ENCODE results near the gene RDH5. TPM values are rescaled to one million over a fixed set of nuclear protein-coding genes. Genes with fewer than 3 reads are reported as not detected.

RDH5 gene
- total and polyA plus RNA-seq, 2 of the 13 experiments (the other 11 are each of a cell fraction or from before 2014, with no cell fraction given): 2.6 to 5.7 TPM

DNA sequence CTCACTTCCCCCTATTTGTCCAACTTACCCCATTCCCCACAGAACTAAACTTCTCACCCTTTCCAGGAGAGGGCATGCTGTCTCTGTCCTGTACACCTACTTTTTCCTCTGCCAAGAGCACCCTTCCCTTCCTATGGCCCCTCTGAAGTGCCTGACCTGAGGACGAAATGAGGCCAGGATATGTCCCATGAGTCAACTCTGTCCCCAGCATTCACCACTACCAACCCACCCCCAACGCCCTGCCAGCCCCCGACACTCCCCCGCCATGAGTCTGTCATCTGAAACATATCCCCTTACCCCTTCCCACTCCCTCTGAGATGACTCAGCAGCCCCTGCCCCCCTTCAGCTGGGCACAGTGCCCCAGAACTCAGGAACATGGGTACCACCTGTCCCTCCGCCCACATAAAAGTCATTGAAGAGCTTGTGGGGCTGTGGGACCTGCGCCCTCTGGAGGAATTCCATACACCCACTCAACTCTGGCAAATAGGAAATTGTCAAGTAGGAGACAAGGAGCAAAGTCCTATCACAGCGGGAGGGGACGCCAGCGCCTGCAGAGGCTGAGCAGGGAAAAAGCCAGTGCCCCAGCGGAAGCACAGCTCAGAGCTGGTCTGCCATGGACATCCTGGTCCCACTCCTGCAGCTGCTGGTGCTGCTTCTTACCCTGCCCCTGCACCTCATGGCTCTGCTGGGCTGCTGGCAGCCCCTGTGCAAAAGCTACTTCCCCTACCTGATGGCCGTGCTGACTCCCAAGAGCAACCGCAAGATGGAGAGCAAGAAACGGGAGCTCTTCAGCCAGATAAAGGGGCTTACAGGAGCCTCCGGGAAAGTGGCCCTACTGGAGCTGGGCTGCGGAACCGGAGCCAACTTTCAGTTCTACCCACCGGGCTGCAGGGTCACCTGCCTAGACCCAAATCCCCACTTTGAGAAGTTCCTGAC, 38.8 kb upstream of the RDH5 start (continued):
- TF ChIP-seq SMAD9 (CRISPR knock-in tag; IDR thresholded peaks at IDR 0.05) (no peak), BORCS8-MEF2B (CRISPR knock-in tag; IDR thresholded peaks at IDR 0.05) (peak; percentile 17; the same call in 1 of the 2 replicates), ZNF614 (CRISPR knock-in tag; IDR thresholded peaks at IDR 0.05; ENCODE audit: borderline replicate concordance) (peak; percentile 86; the same call in 1 of the 2 replicates), NAIF1 (CRISPR knock-in tag; IDR thresholded peaks at IDR 0.05; ENCODE audit: borderline replicate concordance) (no peak), ZNF317 (CRISPR knock-in tag; IDR thresholded peaks at IDR 0.05) (peak; percentile 42; the same call in 1 of the 2 replicates), ESRRA (CRISPR knock-in tag; IDR thresholded peaks at IDR 0.05; ENCODE audit: low read depth) (no peak), ZNF891 (CRISPR knock-in tag; IDR thresholded peaks at IDR 0.05) (no peak; the same call in none of the 2 replicates)
- TF ChIP-seq, protein P1, sequence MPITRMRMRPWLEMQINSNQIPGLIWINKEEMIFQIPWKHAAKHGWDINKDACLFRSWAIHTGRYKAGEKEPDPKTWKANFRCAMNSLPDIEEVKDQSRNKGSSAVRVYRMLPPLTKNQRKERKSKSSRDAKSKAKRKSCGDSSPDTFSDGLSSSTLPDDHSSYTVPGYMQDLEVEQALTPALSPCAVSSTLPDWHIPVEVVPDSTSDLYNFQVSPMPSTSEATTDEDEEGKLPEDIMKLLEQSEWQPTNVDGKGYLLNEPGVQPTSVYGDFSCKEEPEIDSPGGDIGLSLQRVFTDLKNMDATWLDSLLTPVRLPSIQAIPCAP (CRISPR knock-in tag; IDR thresholded peaks at IDR 0.05; ENCODE audit: low read depth): no peak
- TF ChIP-seq, protein P2, sequence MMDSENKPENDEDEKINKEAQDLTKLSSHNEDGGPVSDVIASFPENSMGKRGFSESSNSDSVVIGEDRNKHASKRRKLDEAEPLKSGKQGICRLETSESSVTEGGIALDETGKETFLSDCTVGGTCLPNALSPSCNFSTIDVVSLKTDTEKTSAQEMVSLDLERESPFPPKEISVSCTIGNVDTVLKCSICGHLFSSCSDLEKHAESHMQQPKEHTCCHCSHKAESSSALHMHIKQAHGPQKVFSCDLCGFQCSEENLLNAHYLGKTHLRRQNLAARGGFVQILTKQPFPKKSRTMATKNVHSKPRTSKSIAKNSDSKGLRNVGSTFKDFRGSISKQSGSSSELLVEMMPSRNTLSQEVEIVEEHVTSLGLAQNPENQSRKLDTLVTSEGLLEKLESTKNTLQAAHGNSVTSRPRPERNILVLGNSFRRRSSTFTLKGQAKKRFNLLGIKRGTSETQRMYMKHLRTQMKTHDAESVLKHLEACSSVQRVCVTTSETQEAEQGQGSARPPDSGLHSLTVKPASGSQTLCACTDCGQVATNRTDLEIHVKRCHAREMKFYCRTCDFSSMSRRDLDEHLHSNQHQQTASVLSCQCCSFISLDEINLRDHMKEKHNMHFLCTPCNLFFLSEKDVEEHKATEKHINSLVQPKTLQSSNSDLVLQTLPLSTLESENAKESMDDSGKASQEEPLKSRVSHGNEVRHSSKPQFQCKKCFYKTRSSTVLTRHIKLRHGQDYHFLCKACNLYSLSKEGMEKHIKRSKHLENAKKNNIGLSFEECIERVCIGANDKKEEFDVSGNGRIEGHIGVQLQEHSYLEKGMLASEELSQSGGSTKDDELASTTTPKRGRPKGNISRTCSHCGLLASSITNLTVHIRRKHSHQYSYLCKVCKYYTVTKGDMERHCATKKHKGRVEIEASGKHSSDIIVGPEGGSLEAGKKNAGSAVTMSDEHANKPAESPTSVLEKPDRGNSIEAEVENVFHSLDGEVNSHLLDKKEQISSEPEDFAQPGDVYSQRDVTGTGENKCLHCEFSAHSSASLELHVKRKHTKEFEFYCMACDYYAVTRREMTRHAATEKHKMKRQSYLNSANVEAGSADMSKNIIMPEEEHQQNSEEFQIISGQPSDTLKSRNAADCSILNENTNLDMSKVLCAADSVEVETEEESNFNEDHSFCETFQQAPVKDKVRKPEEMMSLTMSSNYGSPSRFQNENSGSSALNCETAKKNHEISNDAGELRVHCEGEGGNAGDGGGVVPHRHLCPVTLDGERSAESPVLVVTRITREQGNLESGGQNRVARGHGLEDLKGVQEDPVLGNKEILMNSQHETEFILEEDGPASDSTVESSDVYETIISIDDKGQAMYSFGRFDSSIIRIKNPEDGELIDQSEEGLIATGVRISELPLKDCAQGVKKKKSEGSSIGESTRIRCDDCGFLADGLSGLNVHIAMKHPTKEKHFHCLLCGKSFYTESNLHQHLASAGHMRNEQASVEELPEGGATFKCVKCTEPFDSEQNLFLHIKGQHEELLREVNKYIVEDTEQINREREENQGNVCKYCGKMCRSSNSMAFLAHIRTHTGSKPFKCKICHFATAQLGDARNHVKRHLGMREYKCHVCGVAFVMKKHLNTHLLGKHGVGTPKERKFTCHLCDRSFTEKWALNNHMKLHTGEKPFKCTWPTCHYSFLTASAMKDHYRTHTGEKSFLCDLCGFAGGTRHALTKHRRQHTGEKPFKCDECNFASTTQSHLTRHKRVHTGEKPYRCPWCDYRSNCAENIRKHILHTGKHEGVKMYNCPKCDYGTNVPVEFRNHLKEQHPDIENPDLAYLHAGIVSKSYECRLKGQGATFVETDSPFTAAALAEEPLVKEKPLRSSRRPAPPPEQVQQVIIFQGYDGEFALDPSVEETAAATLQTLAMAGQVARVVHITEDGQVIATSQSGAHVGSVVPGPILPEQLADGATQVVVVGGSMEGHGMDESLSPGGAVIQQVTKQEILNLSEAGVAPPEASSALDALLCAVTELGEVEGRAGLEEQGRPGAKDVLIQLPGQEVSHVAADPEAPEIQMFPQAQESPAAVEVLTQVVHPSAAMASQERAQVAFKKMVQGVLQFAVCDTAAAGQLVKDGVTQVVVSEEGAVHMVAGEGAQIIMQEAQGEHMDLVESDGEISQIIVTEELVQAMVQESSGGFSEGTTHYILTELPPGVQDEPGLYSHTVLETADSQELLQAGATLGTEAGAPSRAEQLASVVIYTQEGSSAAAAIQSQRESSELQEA (CRISPR knock-in tag; IDR thresholded peaks at IDR 0.05; ENCODE audit: not compliant biosample characterization): no peak
- TF ChIP-seq, protein P3, sequence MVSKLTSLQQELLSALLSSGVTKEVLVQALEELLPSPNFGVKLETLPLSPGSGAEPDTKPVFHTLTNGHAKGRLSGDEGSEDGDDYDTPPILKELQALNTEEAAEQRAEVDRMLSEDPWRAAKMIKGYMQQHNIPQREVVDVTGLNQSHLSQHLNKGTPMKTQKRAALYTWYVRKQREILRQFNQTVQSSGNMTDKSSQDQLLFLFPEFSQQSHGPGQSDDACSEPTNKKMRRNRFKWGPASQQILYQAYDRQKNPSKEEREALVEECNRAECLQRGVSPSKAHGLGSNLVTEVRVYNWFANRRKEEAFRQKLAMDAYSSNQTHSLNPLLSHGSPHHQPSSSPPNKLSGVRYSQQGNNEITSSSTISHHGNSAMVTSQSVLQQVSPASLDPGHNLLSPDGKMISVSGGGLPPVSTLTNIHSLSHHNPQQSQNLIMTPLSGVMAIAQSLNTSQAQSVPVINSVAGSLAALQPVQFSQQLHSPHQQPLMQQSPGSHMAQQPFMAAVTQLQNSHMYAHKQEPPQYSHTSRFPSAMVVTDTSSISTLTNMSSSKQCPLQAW (CRISPR knock-in tag; IDR thresholded peaks at IDR 0.05): peak; percentile 30; the same call in 1 of the 2 replicates
- TF ChIP-seq, protein P4, sequence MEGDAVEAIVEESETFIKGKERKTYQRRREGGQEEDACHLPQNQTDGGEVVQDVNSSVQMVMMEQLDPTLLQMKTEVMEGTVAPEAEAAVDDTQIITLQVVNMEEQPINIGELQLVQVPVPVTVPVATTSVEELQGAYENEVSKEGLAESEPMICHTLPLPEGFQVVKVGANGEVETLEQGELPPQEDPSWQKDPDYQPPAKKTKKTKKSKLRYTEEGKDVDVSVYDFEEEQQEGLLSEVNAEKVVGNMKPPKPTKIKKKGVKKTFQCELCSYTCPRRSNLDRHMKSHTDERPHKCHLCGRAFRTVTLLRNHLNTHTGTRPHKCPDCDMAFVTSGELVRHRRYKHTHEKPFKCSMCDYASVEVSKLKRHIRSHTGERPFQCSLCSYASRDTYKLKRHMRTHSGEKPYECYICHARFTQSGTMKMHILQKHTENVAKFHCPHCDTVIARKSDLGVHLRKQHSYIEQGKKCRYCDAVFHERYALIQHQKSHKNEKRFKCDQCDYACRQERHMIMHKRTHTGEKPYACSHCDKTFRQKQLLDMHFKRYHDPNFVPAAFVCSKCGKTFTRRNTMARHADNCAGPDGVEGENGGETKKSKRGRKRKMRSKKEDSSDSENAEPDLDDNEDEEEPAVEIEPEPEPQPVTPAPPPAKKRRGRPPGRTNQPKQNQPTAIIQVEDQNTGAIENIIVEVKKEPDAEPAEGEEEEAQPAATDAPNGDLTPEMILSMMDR (CRISPR knock-in tag; IDR thresholded peaks at IDR 0.05): peak; percentile 91
- TF ChIP-seq, protein P5, sequence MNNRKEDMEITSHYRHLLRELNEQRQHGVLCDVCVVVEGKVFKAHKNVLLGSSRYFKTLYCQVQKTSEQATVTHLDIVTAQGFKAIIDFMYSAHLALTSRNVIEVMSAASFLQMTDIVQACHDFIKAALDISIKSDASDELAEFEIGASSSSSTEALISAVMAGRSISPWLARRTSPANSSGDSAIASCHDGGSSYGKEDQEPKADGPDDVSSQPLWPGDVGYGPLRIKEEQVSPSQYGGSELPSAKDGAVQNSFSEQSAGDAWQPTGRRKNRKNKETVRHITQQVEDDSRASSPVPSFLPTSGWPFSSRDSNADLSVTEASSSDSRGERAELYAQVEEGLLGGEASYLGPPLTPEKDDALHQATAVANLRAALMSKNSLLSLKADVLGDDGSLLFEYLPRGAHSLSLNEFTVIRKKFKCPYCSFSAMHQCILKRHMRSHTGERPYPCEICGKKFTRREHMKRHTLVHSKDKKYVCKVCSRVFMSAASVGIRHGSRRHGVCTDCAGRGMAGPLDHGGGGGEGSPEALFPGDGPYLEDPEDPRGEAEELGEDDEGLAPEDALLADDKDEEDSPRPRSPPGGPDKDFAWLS (CRISPR knock-in tag; IDR thresholded peaks at IDR 0.05; ENCODE audit: borderline replicate concordance): no peak
